Measurements from ENCODE around the gene RPUSD4. TPM values are rescaled to one million over a fixed set of nuclear protein-coding genes. Genes with fewer than 3 reads are reported as not detected.

Gene RPUSD4
- total RNA-seq, 2 donors from 2014 or later, result 25.4 to 41.2 TPM

- Histone ChIP-seq H3K36me3 (replicated peaks in 1 of 2; ENCODE audit: insufficient read depth in 1 of 2, low read depth in 2 of 2) (no peaks in the 10 kb centered on the region), H3K27ac (no peak overlapping the region), H3K4me3 (no peak overlapping the region), H3K4me1 (no peaks in the 10 kb centered on the region), H3K27me3 (no peaks in the 10 kb centered on the region), H3K9me3 (no peaks in the 10 kb centered on the region)
- intact Hi-C loops (cut with DNase I), result loop anchor here (5.0 kb wide), 1 partner anchor 268 kb away; no protein-coding TSS in a partner anchor
- 94 to 97% methylated on average over 8 to 14 of the region's 14 CpGs for WGBS, 2 donors
- TF ChIP-seq CTCF (IDR thresholded peaks at IDR 0.05), result no peak
- ATAC-seq (no peak), DNase-seq (no peak)
These were observed 20.7 kb downstream of the RPUSD4 start for GRCh38 chr11:126190792-126191191.

GRCh38 chr11:126189109-126189929 lies 22.1 kb downstream of the RPUSD4 start:
- no peak for DNase-seq
- intact Hi-C loops (cut with DNase I), result no loop called here
- Histone ChIP-seq H3K4me1 (no peaks in the 10 kb centered on the region), H3K27ac (no peak overlapping the region), H3K4me3 (no peak overlapping the region), H3K36me3 (replicated peaks in 1 of 2; ENCODE audit: insufficient read depth in 1 of 2, low read depth in 2 of 2) (no peaks in the 10 kb centered on the region), H3K27me3 (no peaks in the 10 kb centered on the region), H3K9me3 (no peaks in the 10 kb centered on the region)
- ATAC-seq, result no peak
- 85 to 95% methylated on average over 12 to 22 of the region's 22 CpGs for WGBS, 2 donors
- TF ChIP-seq POLR2A (IDR thresholded peaks at IDR 0.05) (no peak), CTCF (IDR thresholded peaks at IDR 0.05) (no peak)

- intact Hi-C loops (cut with DNase I), result no loop called here
- no peaks in the 10 kb centered on the region for H3K4me1 ChIP-seq
- no peak overlapping the region for H3K4me3 ChIP-seq
- ATAC-seq, result no peak
- no peak for DNase-seq
- TF ChIP-seq CTCF (IDR thresholded peaks at IDR 0.05) (no peak), POLR2A (IDR thresholded peaks at IDR 0.05) (no peak)
- WGBS, 2 donors, result 86 to 94% methylated on average over 15 of the region's 15 CpGs
- no peak overlapping the region for H3K27ac ChIP-seq
- no peaks in the 10 kb centered on the region for H3K9me3 ChIP-seq
- H3K27me3 ChIP-seq, result no peaks in the 10 kb centered on the region
- no peaks in the 10 kb centered on the region for H3K36me3 ChIP-seq (replicated peaks in 1 of 2; ENCODE audit: insufficient read depth in 1 of 2, low read depth in 2 of 2)
These were observed 22.9 kb downstream of the RPUSD4 start for GRCh38 chr11:126188332-126189108.

GRCh38 chr11:126186708-126187529 lies 24.5 kb downstream of the RPUSD4 start:
- WGBS, 2 donors, result 80 to 90% methylated on average over 15 to 21 of the region's 22 CpGs
- intact Hi-C loops (cut with DNase I), result no loop called here
- TF ChIP-seq POLR2A (IDR thresholded peaks at IDR 0.05) (no peak), CTCF (IDR thresholded peaks at IDR 0.05) (no peak)
- DNase-seq (no peak), ATAC-seq (no peak)
- Histone ChIP-seq H3K27me3 (no peaks in the 10 kb centered on the region), H3K9me3 (no peaks in the 10 kb centered on the region), H3K4me1 (no peaks in the 10 kb centered on the region), H3K36me3 (replicated peaks in 1 of 2; ENCODE audit: insufficient read depth in 1 of 2, low read depth in 2 of 2) (no peaks in the 10 kb centered on the region), H3K4me3 (no peak overlapping the region), H3K27ac (no peak overlapping the region)
